H9 (cell line): Measurements from ENCODE around the gene NCBP2L. TPM values are rescaled to one million over a fixed set of nuclear protein-coding genes. Genes with fewer than 3 reads are reported as not detected.

Experiments
- DNase-seq: peaks from one replicate; pipeline ENCODE4 v3.0.0-alpha.2; 2017
- H2AFZ ChIP-seq: one replicate; pipeline ENCODE4 v1.6.1; 2013; ENCODE audit warnings: mild to moderate bottlenecking, low read length, control low read depth, moderate library complexity
- H2AK5ac ChIP-seq: 2 replicates; pipeline ENCODE4 v1.6.1; 2013; ENCODE audit warnings: low read length, control low read depth, mixed read lengths; ENCODE audit not compliant: insufficient read length
- H2BK120ac ChIP-seq: one replicate; pipeline ENCODE4 v1.6.1; 2013; ENCODE audit warnings: low read depth, mild to moderate bottlenecking, low read length, control low read depth, inconsistent platforms; ENCODE audit not compliant: poor library complexity, severe bottlenecking
- H2BK12ac ChIP-seq: 2 replicates; pipeline ENCODE4 v1.6.1; 2013; ENCODE audit warnings: low read length, control low read depth, mixed read lengths, low read depth; ENCODE audit not compliant: insufficient read length
- H2BK15ac ChIP-seq: 2 replicates; pipeline ENCODE4 v1.6.1; 2013; ENCODE audit warnings: low read depth, low read length, control low read depth
- H2BK20ac ChIP-seq: one replicate; pipeline ENCODE4 v1.6.1; 2013; ENCODE audit warnings: low read depth, mild to moderate bottlenecking, low read length, control low read depth, inconsistent platforms; ENCODE audit not compliant: poor library complexity, severe bottlenecking
- H2BK5ac ChIP-seq: 2 replicates; pipeline ENCODE4 v1.6.1; 2013; ENCODE audit warnings: low read length, control low read depth, mixed read lengths; ENCODE audit not compliant: insufficient read length
- H3K14ac ChIP-seq: 2 replicates; pipeline ENCODE4 v1.6.1; 2013; ENCODE audit warnings: low read length, control low read depth; ENCODE audit not compliant: insufficient read depth
- H3K18ac ChIP-seq: 2 replicates; pipeline ENCODE4 v1.6.1; 2013; ENCODE audit warnings: low read depth, mild to moderate bottlenecking, mixed read lengths, low read length, control low read depth; ENCODE audit not compliant: insufficient read length
- H3K23ac ChIP-seq: 2 replicates; pipeline ENCODE4 v1.6.1; 2013; ENCODE audit warnings: low read length, control low read depth, mixed read lengths, low read depth; ENCODE audit not compliant: insufficient read length
- H3K23me2 ChIP-seq: 2 replicates; pipeline ENCODE4 v1.6.1; 2013; ENCODE audit warnings: low read depth, mild to moderate bottlenecking, mixed read lengths, low read length, control low read depth; ENCODE audit not compliant: insufficient read length, poor library complexity, severe bottlenecking
- H3K27ac ChIP-seq: 2 replicates; pipeline ENCODE4 v1.5.1; 2013; ENCODE audit warnings: low read length, control low read depth, mixed read lengths, low read depth; ENCODE audit not compliant: insufficient read length
- H3K27me3 ChIP-seq: 2 replicates; pipeline ENCODE4 v1.6.1; 2013; ENCODE audit warnings: low read length, control low read depth, inconsistent platforms; ENCODE audit not compliant: insufficient read depth
- H3K4ac ChIP-seq: 2 replicates; pipeline ENCODE4 v1.6.1; 2013; ENCODE audit warnings: low read depth, mild to moderate bottlenecking, control low read depth, inconsistent platforms, low read length, moderate library complexity
- H3K4me1 ChIP-seq: 2 replicates; pipeline ENCODE4 v1.6.1; 2013; ENCODE audit warnings: low read length, control low read depth, inconsistent platforms; ENCODE audit not compliant: insufficient read depth
- H3K4me2 ChIP-seq: 2 replicates; pipeline ENCODE4 v1.6.1; 2013; ENCODE audit warnings: low read length, control low read depth, mixed read lengths; ENCODE audit not compliant: insufficient read length, insufficient read depth
- H3K56ac ChIP-seq: 2 replicates; pipeline ENCODE4 v1.6.1; 2013; ENCODE audit warnings: low read depth, mild to moderate bottlenecking, mixed read lengths, low read length, control low read depth; ENCODE audit not compliant: insufficient read length
- H3K79me1 ChIP-seq: 2 replicates; pipeline ENCODE4 v1.6.1; 2013; ENCODE audit warnings: low read depth, mild to moderate bottlenecking, moderate library complexity, low read length, control low read depth, inconsistent platforms; ENCODE audit not compliant: insufficient read depth, poor library complexity, severe bottlenecking
- H3K79me2 ChIP-seq: 2 replicates; pipeline ENCODE4 v1.6.1; 2013; ENCODE audit warnings: low read length, control low read depth, inconsistent platforms; ENCODE audit not compliant: insufficient read depth
- H3K9ac ChIP-seq: 2 replicates; pipeline ENCODE4 v1.6.1; 2013; ENCODE audit warnings: low read length, control low read depth, mixed read lengths; ENCODE audit not compliant: insufficient read length; ENCODE audit errors: extremely low read depth
- H3K9me3 ChIP-seq: one replicate; pipeline ENCODE4 v1.6.1; 2013; ENCODE audit warnings: low read depth, low read length, inconsistent platforms; ENCODE audit not compliant: control insufficient read depth
- H3T11ph ChIP-seq: one replicate; pipeline ENCODE4 v1.6.1; 2013; ENCODE audit warnings: mild to moderate bottlenecking, low read length, control low read depth, inconsistent platforms
- H4K20me1 ChIP-seq: one replicate; pipeline ENCODE4 v1.6.1; 2013; ENCODE audit not compliant: control insufficient read depth, insufficient read length, insufficient read depth
- H4K5ac ChIP-seq: 2 replicates; pipeline ENCODE4 v1.6.1; 2013; ENCODE audit warnings: low read depth, mild to moderate bottlenecking, mixed read lengths, low read length, control low read depth; ENCODE audit not compliant: insufficient read length
- H4K8ac ChIP-seq: replicated peaks from 2 replicates; pipeline ENCODE4 v1.6.1; 2013; ENCODE audit warnings: low read length, control low read depth, mixed read lengths, low read depth; ENCODE audit not compliant: insufficient read length
- H4K91ac ChIP-seq: 2 replicates; pipeline ENCODE4 v1.6.1; 2013; ENCODE audit warnings: low read depth, mild to moderate bottlenecking, moderate library complexity, mixed read lengths, low read length, control low read depth; ENCODE audit not compliant: insufficient read length
- H3K27ac Mint-ChIP-seq, 3 experiments: 2 replicates in 2 of 3; 3 replicates in 1 of 3; pipeline ENCODE4 v1.8.0; 2020 to 2021; ENCODE audit warnings: mixed read lengths in 3 of 3, mild to moderate bottlenecking in 1 of 3, moderate library complexity in 1 of 3
- H3K27me3 Mint-ChIP-seq: 2 replicates; pipeline ENCODE4 v1.8.0; 2021; ENCODE audit warnings: low read depth, mild to moderate bottlenecking, moderate library complexity, mixed read lengths
- H3K36me3 Mint-ChIP-seq, 3 experiments: 2 replicates in 2 of 3; 3 replicates in 1 of 3; pipeline ENCODE4 v1.8.0; 2020 to 2021; ENCODE audit warnings: low read depth in 3 of 3, mixed read lengths in 3 of 3; ENCODE audit not compliant: insufficient read depth in 1 of 3
- H3K4me1 Mint-ChIP-seq, 2 experiments: 2 replicates each; pipeline ENCODE4 v1.8.0; 2020; ENCODE audit warnings: mixed read lengths in 2 of 2
- H3K4me3 Mint-ChIP-seq, 2 experiments: 2 replicates in 1 of 2; 3 replicates in 1 of 2; pipeline ENCODE4 v1.8.0; 2020 to 2021; ENCODE audit warnings: mild to moderate bottlenecking in 2 of 2, mixed read lengths in 2 of 2, moderate library complexity in 1 of 2
- H3K9me3 Mint-ChIP-seq, 2 experiments: 2 replicates in 1 of 2; 3 replicates in 1 of 2; pipeline ENCODE4 v1.8.0; 2020; ENCODE audit warnings: mild to moderate bottlenecking in 2 of 2, mixed read lengths in 2 of 2, moderate library complexity in 1 of 2
- CTCF ChIP-seq: fragments of 200-600 bp; sonication (generic); conservative IDR thresholded peaks from 3 replicates; pipeline ENCODE4 v1.8.0; 2021; ENCODE audit warnings: antibody characterized with exemption, mild to moderate bottlenecking
- WGBS: extraction: QIAGEN DNeasy Blood & Tissue Kit; methylation state at CpG from one replicate; pipeline ENCODE4 v1.1.7; 2013; ENCODE audit warnings: missing lambda C conversion rate, low lambda C conversion rate, mixed read lengths; ENCODE audit not compliant: insufficient read length; ENCODE audit errors: extremely low coverage; 5-methylcytosine and 5-hydroxymethylcytosine counted together
- total RNA-seq: library from RNA; stranded (reverse); gene quantifications from 2 replicates; pipeline ENCODE4 v1.2.1, GENCODE V29; 2021

NCBP2L gene
- total RNA-seq, 1 experiment from 2014 or later, result not detected

- no peak overlapping the region for H3K23ac ChIP-seq
- no peak overlapping the region for H3K4me3 Mint-ChIP-seq
- H3K14ac ChIP-seq, result no peak overlapping the region
- H3K4me1 ChIP-seq, result no peaks in the 10 kb centered on the region; the same call in 1 of the 2 replicates
- no peak overlapping the region for H3K4ac ChIP-seq
- no peak overlapping the region for H2BK12ac ChIP-seq
- H3K27me3 ChIP-seq, result no peaks in the 10 kb centered on the region
- no CpG with 5 or more reads among the region's 8 CpGs for WGBS
- no peak overlapping the region for H3K9ac ChIP-seq
- no peak overlapping the region for H2BK15ac ChIP-seq
- no peak for TF ChIP-seq CTCF
- peaks cover 0 to 62% of the 10 kb centered on the region in 2 experiments; a peak in 2 of 5 replicates for H3K9me3 Mint-ChIP-seq
- peaks cover 0 to 7% (median 4%) of the 10 kb centered on the region in 3 experiments; a peak in 3 of 7 replicates for H3K36me3 Mint-ChIP-seq
- peak overlapping the region; percentile 82 for H4K5ac ChIP-seq
- no peak overlapping the region for H2AFZ ChIP-seq
- H3K23me2 ChIP-seq, result no peaks in the 10 kb centered on the region
- no peak overlapping the region for H3K18ac ChIP-seq
- peak; percentile 88 for DNase-seq
- no peak overlapping the region for H4K91ac ChIP-seq
- H3K56ac ChIP-seq, result no peak overlapping the region
- peak overlapping the region in 1 of 3 experiments; percentile 79; a peak in 1 of 7 replicates for H3K27ac Mint-ChIP-seq
- no peaks in the 10 kb centered on the region for H3K9me3 ChIP-seq
- H3K79me2 ChIP-seq, result no peaks in the 10 kb centered on the region
- H2BK20ac ChIP-seq, result no peak overlapping the region
- H3K4me1 Mint-ChIP-seq, result peaks cover 20 to 46% of the 10 kb centered on the region in 2 experiments
- H3K79me1 ChIP-seq, result no peaks in the 10 kb centered on the region
- H3K27me3 Mint-ChIP-seq, result peaks cover 8% of the 10 kb centered on the region
- H3T11ph ChIP-seq, result no peak overlapping the region
- no peak overlapping the region for H4K8ac ChIP-seq
- H3K4me2 ChIP-seq, result no peak overlapping the region
- no peak overlapping the region for H2BK120ac ChIP-seq
- no peak overlapping the region for H2BK5ac ChIP-seq
- H3K27ac ChIP-seq, result no peak overlapping the region
- H4K20me1 ChIP-seq, result no peaks in the 10 kb centered on the region
- no peak overlapping the region for H2AK5ac ChIP-seq
Measured at GRCh38 chrX:107736781-107737531, 40.6 kb upstream of the NCBP2L start.
